Esophagus muscularis mucosa (tissue), 4 donors: ENCODE data around the gene DBNL. TPM values are rescaled to one million over a fixed set of nuclear protein-coding genes. Genes with fewer than 3 reads are reported as not detected.

Experiments used
- DNase-seq: peaks from one replicate; pipeline ENCODE4 v3.0.0-alpha.2; 2017; ENCODE audit errors: extremely low spot score
- H3K27ac ChIP-seq, 4 donors: fragments of 200-600 bp; sonication (generic); replicated peaks in 1 of 4; 1 replicate in 3 of 4; 2 replicates in 1 of 4; pipeline ENCODE4 v1.5.1; 2016 to 2019; ENCODE audit warnings: mild to moderate bottlenecking in 1 of 4
- H3K27me3 ChIP-seq, 4 donors: fragments of 200-600 bp; sonication (generic); one replicate each; pipeline versions ENCODE4 v1.5.1 to v1.6.0; 2016 to 2019
- H3K36me3 ChIP-seq, 4 donors: fragments of 200-600 bp; sonication (generic); one replicate each; pipeline ENCODE4 v1.5.1; 2016 to 2019
- H3K4me1 ChIP-seq, 4 donors: fragments of 200-600 bp; sonication (generic); one replicate each; pipeline ENCODE4 v1.5.1; 2016 to 2019
- H3K4me3 ChIP-seq, 4 donors: fragments of 200-600 bp; sonication (generic); 1 replicate in 2 of 4; 2 replicates in 2 of 4; pipeline ENCODE4 v1.5.1; 2016 to 2019; ENCODE audit warnings: mild to moderate bottlenecking in 4 of 4, moderate library complexity in 1 of 4
- H3K9me3 ChIP-seq, 4 donors: fragments of 200-600 bp; sonication (generic); 1 replicate in 3 of 4; 2 replicates in 1 of 4; pipeline ENCODE4 v1.5.1; 2016 to 2019
- EP300 ChIP-seq: sonication (generic); formaldehyde crosslinking; IDR thresholded peaks from one replicate; pipeline ENCODE4 v1.6.1; 2017; ENCODE audit warnings: antibody characterized with exemption
- POLR2A ChIP-seq: fragments of 450-650 bp; IDR thresholded peaks from one replicate; pipeline ENCODE4 v1.6.1; 2017; ENCODE audit warnings: antibody characterized with exemption, moderate library complexity, mild to moderate bottlenecking, low read depth
- POLR2AphosphoS5 ChIP-seq, 2 donors: sonication (generic); formaldehyde crosslinking; IDR thresholded peaks; one replicate each; pipeline ENCODE4 v1.6.1; 2017; ENCODE audit warnings: antibody characterized with exemption in 2 of 2
- WGBS: methylation state at CpG from one replicate; pipeline ENCODE4 v1.1.5; 2018; 5-methylcytosine and 5-hydroxymethylcytosine counted together
- intact Hi-C: fragments of 100-400 bp; cut with DNase I; formaldehyde crosslinking; loops from one replicate; pipeline ENCODE4 v1.15.1; 2023
- total RNA-seq, 4 donors: library from RNA; depleted of rRNA; stranded (reverse); fragments of >200 nt; gene quantifications; one replicate each; pipeline versions ENCODE4 v1.1.0 to v1.2.1, GENCODE V29; 2016
- TF ChIP-seq, protein P1 (sequence below), 3 experiments: fragments of 200-600 bp in 2 of 3; fragments of 450-650 bp in 1 of 3; sonication (generic) in 2 of 3; IDR thresholded peaks; one replicate each; pipeline ENCODE4 v1.5.1; 2017 to 2019; ENCODE audit warnings: antibody characterized with exemption in 3 of 3, mild to moderate bottlenecking in 2 of 3, moderate library complexity in 1 of 3

Gene DBNL
- total RNA-seq, 4 donors from 2014 or later = 93.9 to 122 (median 115) TPM

DNA sequence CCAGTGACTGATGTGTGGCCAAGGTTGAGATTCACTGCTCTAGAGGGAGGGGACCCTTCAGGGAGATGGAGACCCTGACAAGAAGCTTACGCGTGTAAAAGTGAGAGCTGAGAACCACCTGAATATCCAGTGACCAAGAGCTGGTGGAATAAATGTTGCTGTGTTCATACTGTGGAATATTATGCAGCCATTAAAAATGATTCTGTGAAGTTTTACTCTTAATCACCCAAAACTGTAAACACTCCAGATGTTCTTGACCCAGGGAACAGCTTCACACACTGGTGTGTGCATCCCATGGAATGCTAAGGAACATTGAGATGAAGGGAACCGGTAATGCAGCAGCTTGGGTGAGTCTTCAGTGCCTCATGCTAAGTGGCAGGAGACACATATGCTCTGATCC is 42.1 kb downstream of the DBNL start:
- intact Hi-C loops = no loop called here
- no peaks in the 10 kb centered on the region for H3K36me3 ChIP-seq
- H3K27me3 ChIP-seq = no peaks in the 10 kb centered on the region
- peak overlapping the region; percentile 81 to 94 (median 90) for H3K27ac ChIP-seq
- no peak for DNase-seq
- no peaks in the 10 kb centered on the region for H3K9me3 ChIP-seq
- TF ChIP-seq POLR2AphosphoS5 (IDR thresholded peaks at IDR 0.05) (no peak), EP300 (no peak), POLR2A (no peak)
- TF ChIP-seq, protein P1, sequence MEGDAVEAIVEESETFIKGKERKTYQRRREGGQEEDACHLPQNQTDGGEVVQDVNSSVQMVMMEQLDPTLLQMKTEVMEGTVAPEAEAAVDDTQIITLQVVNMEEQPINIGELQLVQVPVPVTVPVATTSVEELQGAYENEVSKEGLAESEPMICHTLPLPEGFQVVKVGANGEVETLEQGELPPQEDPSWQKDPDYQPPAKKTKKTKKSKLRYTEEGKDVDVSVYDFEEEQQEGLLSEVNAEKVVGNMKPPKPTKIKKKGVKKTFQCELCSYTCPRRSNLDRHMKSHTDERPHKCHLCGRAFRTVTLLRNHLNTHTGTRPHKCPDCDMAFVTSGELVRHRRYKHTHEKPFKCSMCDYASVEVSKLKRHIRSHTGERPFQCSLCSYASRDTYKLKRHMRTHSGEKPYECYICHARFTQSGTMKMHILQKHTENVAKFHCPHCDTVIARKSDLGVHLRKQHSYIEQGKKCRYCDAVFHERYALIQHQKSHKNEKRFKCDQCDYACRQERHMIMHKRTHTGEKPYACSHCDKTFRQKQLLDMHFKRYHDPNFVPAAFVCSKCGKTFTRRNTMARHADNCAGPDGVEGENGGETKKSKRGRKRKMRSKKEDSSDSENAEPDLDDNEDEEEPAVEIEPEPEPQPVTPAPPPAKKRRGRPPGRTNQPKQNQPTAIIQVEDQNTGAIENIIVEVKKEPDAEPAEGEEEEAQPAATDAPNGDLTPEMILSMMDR (IDR thresholded peaks at IDR 0.05) = no peak
- H3K4me1 ChIP-seq = peaks cover 23 to 69% (median 66%) of the 10 kb centered on the region in 4 donors
- 95% methylated on average over 3 of the region's 3 CpGs for WGBS
- no peak overlapping the region for H3K4me3 ChIP-seq

DNA sequence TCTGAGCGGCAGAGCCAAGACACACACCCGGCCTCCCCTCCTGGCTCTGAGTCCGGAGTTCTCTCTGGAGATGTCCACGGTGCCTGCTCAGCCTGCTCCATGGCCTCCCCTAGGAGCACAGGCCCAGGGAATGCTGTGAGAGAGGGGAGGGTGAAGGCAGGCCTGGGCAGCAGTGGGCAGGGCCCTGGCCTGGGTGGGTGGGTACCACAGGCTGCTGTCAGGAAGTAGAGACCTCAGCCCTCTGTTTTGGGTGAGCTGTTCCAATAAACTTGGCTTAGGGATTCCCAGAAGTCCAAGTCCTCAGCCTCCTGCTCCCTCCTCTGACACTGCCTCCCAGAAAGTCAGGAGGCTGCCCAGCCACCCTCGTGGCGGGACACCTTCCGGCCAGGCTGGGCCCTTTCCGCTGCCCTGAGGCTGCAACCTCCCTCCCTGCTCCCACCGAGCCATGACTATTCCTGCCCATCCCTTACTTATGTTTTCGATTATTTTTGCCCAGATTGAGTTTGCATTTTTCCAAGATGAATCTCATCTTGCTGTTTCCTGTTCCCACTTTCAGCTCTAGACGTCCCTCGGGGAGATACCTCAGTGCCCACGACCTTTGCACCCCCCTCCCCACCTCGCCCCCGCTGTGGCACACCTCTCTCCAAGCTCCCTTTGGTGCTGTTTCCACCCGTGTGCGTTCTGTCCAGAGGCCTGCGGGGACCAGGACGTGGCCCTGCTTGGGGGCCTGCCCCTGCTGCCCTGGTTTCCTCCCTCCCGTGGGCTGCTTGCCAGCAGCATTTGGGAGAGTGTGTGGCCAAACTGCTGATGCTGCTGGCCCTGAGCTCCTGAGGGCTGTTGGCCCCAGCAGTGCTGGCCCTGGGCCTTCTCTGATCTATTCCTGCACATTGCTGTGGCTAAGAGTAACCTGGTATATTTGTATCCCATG is 43.7 kb downstream of the DBNL start:
- H3K27me3 ChIP-seq = no peaks in the 10 kb centered on the region
- H3K27ac ChIP-seq = peak overlapping the region; percentile 81 to 94 (median 90)
- intact Hi-C loops = no loop called here
- DNase-seq = no peak
- H3K9me3 ChIP-seq = no peaks in the 10 kb centered on the region
- H3K4me1 ChIP-seq = peaks cover 22 to 69% (median 66%) of the 10 kb centered on the region in 4 donors
- no peaks in the 10 kb centered on the region for H3K36me3 ChIP-seq
- WGBS = 33% methylated on average over 17 of the region's 20 CpGs
- TF ChIP-seq POLR2A (no peak), POLR2AphosphoS5 (IDR thresholded peaks at IDR 0.05) (peak; percentile 14 to 17)
- peak overlapping the region in 1 of 4 donors; percentile 7 for H3K4me3 ChIP-seq

DNA sequence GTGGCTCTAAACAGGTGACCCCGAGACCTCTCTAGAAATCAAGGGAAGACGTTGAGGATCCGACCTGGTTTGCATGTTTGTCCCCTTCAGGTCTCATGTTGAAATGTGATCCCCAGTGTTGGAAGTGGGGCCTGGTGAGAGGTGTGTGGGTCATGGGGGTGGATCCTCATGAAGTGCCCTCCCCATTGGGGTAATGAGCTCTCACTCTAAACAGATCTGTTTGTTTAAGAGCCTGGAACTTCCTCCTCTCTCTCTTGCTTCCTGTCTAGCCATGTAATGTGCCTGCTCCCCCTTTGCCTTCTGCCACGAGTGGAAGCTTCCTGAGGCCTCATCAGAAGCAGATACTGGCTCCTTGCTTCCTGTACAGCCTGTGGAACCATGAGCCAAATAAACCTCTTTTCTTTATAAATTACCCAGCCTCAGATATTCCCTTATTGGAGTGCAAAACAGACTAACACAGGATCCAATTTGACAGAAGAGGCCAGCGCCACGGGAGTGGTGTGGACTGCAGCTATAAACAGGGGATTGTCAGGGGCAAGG is 48.7 kb downstream of the DBNL start:
- Histone ChIP-seq H3K9me3 (no peaks in the 10 kb centered on the region), H3K4me1 (peaks cover 8 to 64% (median 53%) of the 10 kb centered on the region in 4 donors), H3K27me3 (no peaks in the 10 kb centered on the region), H3K27ac (peak overlapping the region in 2 of 4 donors; percentile 30 to 31), H3K36me3 (no peaks in the 10 kb centered on the region), H3K4me3 (no peak overlapping the region)
- DNase-seq = no peak
- intact Hi-C loops = no loop called here
- TF ChIP-seq POLR2AphosphoS5 (IDR thresholded peaks at IDR 0.05) = no peak
- TF ChIP-seq, protein P1 (IDR thresholded peaks at IDR 0.05) = no peak
- TF ChIP-seq EP300 = no peak
- TF ChIP-seq POLR2A = no peak
- 91% methylated on average over 6 of the region's 6 CpGs for WGBS

DNA sequence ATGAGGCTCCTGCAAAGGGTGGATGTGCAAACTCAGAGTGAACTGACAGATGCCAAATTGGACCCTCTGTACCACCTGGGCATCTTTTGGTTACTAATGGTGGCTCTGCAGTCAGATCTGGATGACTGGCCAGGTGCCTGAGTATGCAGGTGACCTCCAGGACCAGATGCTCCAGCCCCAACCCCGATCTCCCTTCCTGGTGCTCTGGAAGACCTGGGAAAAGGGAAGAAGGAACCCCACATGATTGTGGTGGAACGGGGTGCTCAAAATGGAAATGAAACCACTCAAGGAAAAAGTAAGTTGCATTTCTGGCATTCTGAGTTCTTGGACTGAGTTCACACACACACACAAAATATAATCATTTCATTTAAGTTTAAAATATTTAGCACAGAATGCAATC is 49.9 kb downstream of the DBNL start:
- DNase-seq = no peak
- TF ChIP-seq EP300 = no peak
- TF ChIP-seq, protein P1 (IDR thresholded peaks at IDR 0.05) = no peak
- Histone ChIP-seq H3K9me3 (no peaks in the 10 kb centered on the region), H3K4me3 (no peak overlapping the region), H3K27me3 (no peaks in the 10 kb centered on the region), H3K4me1 (peaks cover 0 to 54% (median 41%) of the 10 kb centered on the region in 4 donors), H3K36me3 (no peaks in the 10 kb centered on the region), H3K27ac (peak overlapping the region; percentile 9 to 34 (median 20))
- 51% methylated on average over 2 of the region's 2 CpGs for WGBS
- intact Hi-C loops = no loop called here

DNA sequence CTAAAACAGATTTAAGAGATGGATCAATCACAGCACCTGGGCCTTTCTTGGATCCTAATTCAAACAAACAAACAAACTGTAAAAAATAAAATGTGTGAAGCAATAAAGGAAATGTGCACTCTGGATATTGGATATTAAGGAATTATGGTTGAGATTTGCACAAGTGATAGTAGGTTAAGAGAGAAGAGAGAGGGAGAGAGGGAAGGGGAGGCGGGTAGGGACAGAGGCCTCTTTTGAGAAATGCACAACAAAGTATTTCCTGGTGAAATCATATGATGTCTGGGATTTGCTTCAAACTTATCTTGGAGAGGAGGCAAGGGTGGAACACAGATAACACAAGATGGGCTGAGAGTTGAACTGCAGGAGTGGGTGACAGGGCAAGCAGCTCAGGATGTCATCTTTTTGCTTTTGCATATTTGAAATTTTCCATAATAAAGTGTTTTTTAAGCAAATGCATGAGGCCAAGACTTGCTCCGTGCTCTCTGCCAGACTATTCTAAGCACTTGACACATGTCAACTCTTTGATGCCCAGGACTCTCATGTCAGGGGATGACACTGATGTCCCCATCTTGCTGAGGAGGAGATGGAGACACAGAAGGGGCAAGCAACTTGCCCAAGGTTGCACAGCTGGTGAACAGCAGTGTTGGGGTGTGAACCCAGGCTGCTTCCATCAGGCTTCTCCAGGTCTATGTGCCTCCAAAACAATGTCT is 50.5 kb downstream of the DBNL start:
- H3K36me3 ChIP-seq = no peaks in the 10 kb centered on the region
- H3K27ac ChIP-seq = peak overlapping the region; percentile 9 to 34 (median 20)
- no peaks in the 10 kb centered on the region for H3K9me3 ChIP-seq
- TF ChIP-seq POLR2AphosphoS5 (IDR thresholded peaks at IDR 0.05) (no peak), EP300 (no peak), POLR2A (no peak)
- TF ChIP-seq, protein P1 (IDR thresholded peaks at IDR 0.05) = no peak
- 57% methylated on average over 2 of the region's 2 CpGs for WGBS
- peaks cover 0 to 52% (median 38%) of the 10 kb centered on the region in 4 donors for H3K4me1 ChIP-seq
- no peaks in the 10 kb centered on the region for H3K27me3 ChIP-seq
- intact Hi-C loops = no loop called here
- no peak for DNase-seq
- H3K4me3 ChIP-seq = no peak overlapping the region
